B cell (primary cell): ENCODE measurements around the gene PLPP4. TPM values are rescaled to one million over a fixed set of nuclear protein-coding genes. Genes with fewer than 3 reads are reported as not detected.

ENCODE experiments used
- ATAC-seq: fragments of 200-7000 bp; cut with Tn5 transposase; one replicate; pipeline ENCODE4 v1.10.0; 2021; ENCODE audit warnings: low read depth, mild to moderate bottlenecking, moderate number of reproducible peaks, moderate library complexity
- CTCF ChIA-PET: fragments of 350-600 bp; sonication (Branson Sonifier 250); formaldehyde crosslinking; loops from one replicate; lab custom pipeline; 2021; ENCODE audit warnings: antibody characterized with exemption, inconsistent platforms; lab: Charles Lee
- POLR2A ChIA-PET: fragments of 350-600 bp; sonication (Branson Sonifier 250); formaldehyde crosslinking; loops from one replicate; lab custom pipeline; 2021; ENCODE audit warnings: antibody characterized with exemption; lab: Charles Lee
- DNase-seq: peaks from one replicate; pipeline ENCODE4 v3.0.0; 2013
- H2AFZ ChIP-seq: 2 replicates; pipeline ENCODE4 v1.6.1; 2012; ENCODE audit warnings: mild to moderate bottlenecking, low read depth, low read length; ENCODE audit not compliant: insufficient read depth, poor library complexity, severe bottlenecking
- H3K27ac ChIP-seq, 2 donors: 1 replicate in 1 of 2; 2 replicates in 1 of 2; pipeline ENCODE4 v1.5.1; 2012 to 2013; ENCODE audit warnings: low read length in 2 of 2, mild to moderate bottlenecking in 2 of 2, moderate library complexity in 1 of 2
- H3K27me3 ChIP-seq, 4 experiments: fragments of 200-600 bp in 1 of 4; sonication (generic) in 1 of 4; replicated peaks in 1 of 4; 1 replicate in 2 of 4; 2 replicates in 2 of 4; pipeline versions ENCODE4 v1.6.1 to v1.7.0; 2013 to 2016; ENCODE audit warnings: low read length in 3 of 4, mild to moderate bottlenecking in 2 of 4, mixed read lengths in 1 of 4, moderate library complexity in 1 of 4; ENCODE audit not compliant: insufficient read depth in 4 of 4, control insufficient read depth in 3 of 4; ENCODE audit errors: control extremely low read depth in 1 of 4
- H3K36me3 ChIP-seq, 2 experiments: replicated peaks in 1 of 2; 1 replicate in 1 of 2; 2 replicates in 1 of 2; pipeline versions ENCODE4 v1.6.1 to v1.7.1; 2013; ENCODE audit warnings: low read length in 1 of 2; ENCODE audit not compliant: insufficient read depth in 2 of 2, control insufficient read depth in 1 of 2; ENCODE audit errors: control extremely low read depth in 1 of 2, extremely low read depth in 1 of 2
- H3K4me1 ChIP-seq, 2 donors: fragments of 200-600 bp in 1 of 2; sonication (generic) in 1 of 2; 1 replicate in 1 of 2; 2 replicates in 1 of 2; pipeline versions ENCODE4 v1.5.1 to v1.6.1; 2013 to 2017; ENCODE audit warnings: low read length in 2 of 2; ENCODE audit not compliant: control insufficient read depth in 2 of 2, insufficient read depth in 2 of 2
- H3K4me2 ChIP-seq: replicated peaks from 2 replicates; pipeline ENCODE3; 2012; ENCODE audit warnings: mild to moderate bottlenecking, low read depth, low read length; ENCODE audit not compliant: poor library complexity, severe bottlenecking
- H3K4me3 ChIP-seq, 5 experiments: fragments of 200-600 bp in 1 of 5; sonication (generic) in 1 of 5; 1 replicate in 3 of 5; 2 replicates in 2 of 5; pipeline versions ENCODE4 v1.5.1 to v1.7.0; 2011 to 2016; ENCODE audit warnings: low read length in 4 of 5, mild to moderate bottlenecking in 4 of 5, low read depth in 2 of 5, control low read depth in 1 of 5, moderate library complexity in 1 of 5; ENCODE audit not compliant: insufficient read depth in 1 of 5; ENCODE audit errors: control extremely low read depth in 1 of 5, extremely low read depth in 1 of 5
- H3K79me2 ChIP-seq: fragments of 200-600 bp; sonication (generic); one replicate; pipeline ENCODE4 v1.6.0; 2016; ENCODE audit warnings: low read length; ENCODE audit not compliant: control insufficient read depth, insufficient read depth
- H3K9ac ChIP-seq: fragments of 200-600 bp; sonication (generic); 2 replicates; pipeline ENCODE4 v1.6.1; 2017; ENCODE audit warnings: mild to moderate bottlenecking, low read length, moderate library complexity
- H3K9me3 ChIP-seq, 3 donors: one replicate each; pipeline versions ENCODE4 v1.6.1 to v1.7.1; 2013; ENCODE audit warnings: low read length in 2 of 3; ENCODE audit not compliant: control insufficient read depth in 2 of 3, insufficient read depth in 1 of 3; ENCODE audit errors: control extremely low read depth in 1 of 3
- H4K20me1 ChIP-seq: 2 replicates; pipeline ENCODE4 v1.6.0; 2012; ENCODE audit warnings: mild to moderate bottlenecking, low read length; ENCODE audit not compliant: insufficient read depth, control insufficient read depth, poor library complexity, severe bottlenecking
- H3K27ac Mint-ChIP-seq: one replicate; pipeline ENCODE4 v1.8.0; 2021; ENCODE audit warnings: mixed read lengths
- H3K27me3 Mint-ChIP-seq: one replicate; pipeline ENCODE4 v1.8.0; 2021; ENCODE audit warnings: mixed read lengths
- H3K4me1 Mint-ChIP-seq: one replicate; pipeline ENCODE4 v1.8.0; 2021; ENCODE audit warnings: mixed read lengths
- H3K4me3 Mint-ChIP-seq: one replicate; pipeline ENCODE4 v1.8.0; 2021; ENCODE audit warnings: mixed read lengths
- H3K9me3 Mint-ChIP-seq: one replicate; pipeline ENCODE4 v1.8.0; 2022; ENCODE audit warnings: mixed read lengths; ENCODE audit not compliant: insufficient read depth
- EZH2 ChIP-seq: IDR thresholded peaks from 2 replicates; pipeline ENCODE4 v1.6.1; 2012; ENCODE audit warnings: borderline replicate concordance, low read depth, mild to moderate bottlenecking, moderate library complexity, low read length; ENCODE audit not compliant: insufficient read depth, poor library complexity, severe bottlenecking
- WGBS: methylation state at CpG from one replicate; pipeline ENCODE4 v1.1.5; 2013; ENCODE audit warnings: missing lambda C conversion rate; ENCODE audit not compliant: insufficient coverage; 5-methylcytosine and 5-hydroxymethylcytosine counted together
- intact Hi-C: fragments of 100-400 bp; cut with micrococcal nuclease; formaldehyde crosslinking; loops from one replicate; pipeline ENCODE4 v1.10.0; 2022
- polyA plus RNA-seq: library from polyadenylated mRNA; depleted of rRNA; stranded (reverse); fragments of >200 nt; gene quantifications from 2 replicates; pipeline ENCODE4 v1.2.3, GENCODE V29; 2012
- total RNA-seq, 2 donors: library from RNA; stranded (reverse); fragments of 120-200 nt in 1 of 2; gene quantifications; 1 replicate in 1 of 2; 2 replicates in 1 of 2; pipeline versions ENCODE4 v1.2.3 to v1.2.4, GENCODE V29; 2013 to 2022
- TF ChIP-seq, protein P1 (sequence below): fragments of 200-600 bp; IDR thresholded peaks from one replicate; pipeline ENCODE4 v1.8.0; 2022; ENCODE audit warnings: antibody characterized with exemption, mild to moderate bottlenecking

PLPP4 gene
- total and polyA plus RNA-seq, 2 donors (not counting 1 experiment from before 2014, with no cell fraction given), result not detected

DNA sequence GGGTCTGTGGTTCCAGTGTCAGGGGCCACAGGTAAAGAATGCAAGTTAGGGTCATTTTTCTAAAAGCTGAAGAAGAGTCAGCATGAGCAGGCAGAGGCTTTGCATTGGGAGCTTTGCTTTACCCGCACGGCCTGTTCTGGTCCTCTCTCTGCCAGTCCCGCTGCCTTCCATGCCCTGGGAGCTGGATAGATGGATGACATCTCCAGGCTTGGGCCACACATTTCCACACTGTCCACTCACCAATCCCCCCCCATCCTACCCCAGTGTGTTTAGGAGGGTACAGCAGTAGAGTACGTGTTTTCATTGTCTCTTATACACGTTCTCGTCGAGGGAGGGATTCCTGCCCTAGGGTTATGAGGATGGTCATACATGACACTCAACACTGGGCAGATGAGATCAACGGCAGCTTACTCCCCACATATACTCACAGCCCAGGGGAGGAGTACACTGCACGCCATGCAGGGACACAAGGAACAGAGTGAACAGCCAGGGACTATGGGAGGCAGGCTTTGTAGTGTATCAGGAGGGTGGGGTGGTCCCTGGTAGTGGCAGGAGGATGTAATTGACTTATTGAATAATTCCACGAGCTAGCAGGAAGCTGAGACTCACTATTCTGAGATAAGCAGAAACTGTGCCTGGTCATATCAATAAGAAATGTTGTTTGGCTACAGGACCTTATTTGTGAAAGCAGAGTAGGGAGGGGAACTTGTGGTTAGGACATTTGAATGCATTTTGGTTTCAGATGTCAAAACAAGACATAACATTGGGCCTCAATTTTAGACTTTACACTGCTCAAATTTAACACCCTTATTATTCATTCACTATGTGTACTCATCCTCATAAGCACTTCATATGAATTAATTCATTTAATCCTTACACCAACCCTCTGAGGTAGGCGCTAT, 36.6 kb downstream of the PLPP4 start:
- H3K36me3 ChIP-seq, result no peaks in the 10 kb centered on the region
- no peak for TF ChIP-seq EZH2
- TF ChIP-seq, protein P1, sequence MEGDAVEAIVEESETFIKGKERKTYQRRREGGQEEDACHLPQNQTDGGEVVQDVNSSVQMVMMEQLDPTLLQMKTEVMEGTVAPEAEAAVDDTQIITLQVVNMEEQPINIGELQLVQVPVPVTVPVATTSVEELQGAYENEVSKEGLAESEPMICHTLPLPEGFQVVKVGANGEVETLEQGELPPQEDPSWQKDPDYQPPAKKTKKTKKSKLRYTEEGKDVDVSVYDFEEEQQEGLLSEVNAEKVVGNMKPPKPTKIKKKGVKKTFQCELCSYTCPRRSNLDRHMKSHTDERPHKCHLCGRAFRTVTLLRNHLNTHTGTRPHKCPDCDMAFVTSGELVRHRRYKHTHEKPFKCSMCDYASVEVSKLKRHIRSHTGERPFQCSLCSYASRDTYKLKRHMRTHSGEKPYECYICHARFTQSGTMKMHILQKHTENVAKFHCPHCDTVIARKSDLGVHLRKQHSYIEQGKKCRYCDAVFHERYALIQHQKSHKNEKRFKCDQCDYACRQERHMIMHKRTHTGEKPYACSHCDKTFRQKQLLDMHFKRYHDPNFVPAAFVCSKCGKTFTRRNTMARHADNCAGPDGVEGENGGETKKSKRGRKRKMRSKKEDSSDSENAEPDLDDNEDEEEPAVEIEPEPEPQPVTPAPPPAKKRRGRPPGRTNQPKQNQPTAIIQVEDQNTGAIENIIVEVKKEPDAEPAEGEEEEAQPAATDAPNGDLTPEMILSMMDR, result no peak
- H3K4me3 Mint-ChIP-seq, result no peak overlapping the region

DNA sequence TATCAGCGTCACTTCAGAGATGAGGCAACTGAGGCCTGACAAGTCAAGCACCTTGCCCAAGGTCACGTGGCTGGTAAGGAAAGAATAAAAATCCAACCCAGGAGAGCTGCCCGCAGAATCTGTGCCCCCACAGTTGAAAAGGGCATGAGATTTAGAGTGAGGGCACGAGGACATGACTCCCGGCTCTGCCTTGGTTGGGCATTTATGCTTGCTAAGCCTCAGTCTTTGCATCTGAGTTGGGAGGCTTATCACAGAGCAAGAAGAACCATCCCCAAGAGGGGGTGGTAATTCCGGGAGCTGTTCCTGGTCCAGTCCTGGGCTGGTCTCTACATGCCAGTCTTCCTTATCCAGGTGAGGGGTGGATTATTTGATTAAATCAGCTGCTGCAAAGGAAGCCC, 37.3 kb downstream of the PLPP4 start:
- Mint-ChIP-seq H3K4me3 (no peak overlapping the region), H3K9me3 (no peaks in the 10 kb centered on the region), H3K4me1 (peaks cover 3% of the 10 kb centered on the region), H3K27ac (no peak overlapping the region), H3K27me3 (peaks cover 9% of the 10 kb centered on the region)
- CTCF ChIA-PET, result no interaction called here
- 92% methylated on average over 5 of the region's 6 CpGs for WGBS
- Histone ChIP-seq H3K9me3 (peaks cover 0 to under 1% (median 0%) of the 10 kb centered on the region in 3 donors), H3K36me3 (no peaks in the 10 kb centered on the region), H3K4me2 (no peak overlapping the region), H3K4me3 (no peak overlapping the region), H3K9ac (no peak overlapping the region), H3K27me3 (no peaks in the 10 kb centered on the region), H2AFZ (no peak overlapping the region), H3K27ac (no peak overlapping the region), H4K20me1 (no peaks in the 10 kb centered on the region), H3K4me1 (no peaks in the 10 kb centered on the region), H3K79me2 (no peaks in the 10 kb centered on the region)
- ATAC-seq (no peak), DNase-seq (no peak)
- POLR2A ChIA-PET, result no interaction called here
- no peak for TF ChIP-seq EZH2
- TF ChIP-seq, protein P1, result no peak
- intact Hi-C loops, result no loop called here

More for the DNA sequence above, 36.6 kb downstream of the PLPP4 start:
- POLR2A ChIA-PET, result no interaction called here
- ATAC-seq (no peak), DNase-seq (no peak)
- no peak overlapping the region for H3K27ac ChIP-seq
- H3K4me1 ChIP-seq, result no peaks in the 10 kb centered on the region
- no peak overlapping the region for H3K9ac ChIP-seq
- intact Hi-C loops, result no loop called here
- no peaks in the 10 kb centered on the region for H4K20me1 ChIP-seq
- Mint-ChIP-seq H3K9me3 (no peaks in the 10 kb centered on the region), H3K27me3 (peaks cover 11% of the 10 kb centered on the region), H3K4me1 (peaks cover 3% of the 10 kb centered on the region), H3K27ac (no peak overlapping the region)
- H3K4me2 ChIP-seq, result no peak overlapping the region
- 85% methylated on average over 4 of the region's 11 CpGs for WGBS
- no peak overlapping the region for H2AFZ ChIP-seq
- H3K9me3 ChIP-seq, result no peaks in the 10 kb centered on the region
- no peak overlapping the region for H3K4me3 ChIP-seq
- H3K79me2 ChIP-seq, result no peaks in the 10 kb centered on the region
- CTCF ChIA-PET, result no interaction called here
- H3K27me3 ChIP-seq, result no peaks in the 10 kb centered on the region
